Motor neuron (in vitro differentiated cells): Measurements from ENCODE around the gene PNMA3. TPM values are rescaled to one million over a fixed set of nuclear protein-coding genes. Genes with fewer than 3 reads are reported as not detected.
"Not testable (repeated sequence)": the region's sequence is repeated elsewhere in the genome, so short reads cannot be mapped to it uniquely, and the experiment has no call there.

Experiments used
- ATAC-seq, 8 experiments: fragments of 200-7000 bp; cut with Tn5 transposase; replicated peaks in 6 of 8; 2 replicates each; pipeline ENCODE4 v1.8.0; 2021; ENCODE audit warnings: mild to moderate bottlenecking in 8 of 8, moderate library complexity in 8 of 8
- H3K27ac ChIP-seq, 2 donors: fragments of 250-450 bp; sonication (Bioruptor Pico); 2 replicates each; pipeline ENCODE4 v1.9.0; 2021; ENCODE audit warnings: antibody characterized with exemption in 2 of 2, mild to moderate bottlenecking in 2 of 2, moderate library complexity in 1 of 2
- H3K4me1 ChIP-seq, 2 donors: fragments of 250-450 bp; sonication (Bioruptor Pico); replicated peaks in 1 of 2; 2 replicates each; pipeline ENCODE4 v1.6.1; 2021; ENCODE audit warnings: antibody characterized with exemption in 2 of 2, mild to moderate bottlenecking in 2 of 2, moderate library complexity in 1 of 2
- H3K4me3 ChIP-seq, 5 donors: fragments of 250-450 bp; sonication (Bioruptor Pico); 2 replicates each; pipeline ENCODE4 v1.9.0; 2021; ENCODE audit warnings: antibody characterized with exemption in 5 of 5, mild to moderate bottlenecking in 5 of 5, moderate library complexity in 4 of 5
- WGBS, 10 experiments: fragments of 450-650 bp; shearing (Covaris generic); methylation state at CpG; one replicate each; pipeline ENCODE4 v1.0.0; 2022; 5-methylcytosine and 5-hydroxymethylcytosine counted together
- in situ Hi-C, 9 experiments: fragments of 400-800 bp; cut with MboI; loops; one replicate each; pipeline ENCODE4 v1.15.0; 2021; ENCODE audit warnings: low sequenced_read_pairs in 9 of 9, low pct_unique_long_range_greater_than_20kb in 2 of 9; ENCODE audit not compliant: unreplicated experiment in 9 of 9
- total RNA-seq, 8 experiments: library from RNA; unstranded; fragments of 300-600 nt; gene quantifications; 2 replicates each; pipeline versions ENCODE4 v1.2.3 to v1.2.4, GENCODE V29; 2022

PNMA3 gene
- total RNA-seq, 8 experiments from 2014 or later: 0.91 to 8.6 (median 7.1) TPM; not detected in 1

DNA sequence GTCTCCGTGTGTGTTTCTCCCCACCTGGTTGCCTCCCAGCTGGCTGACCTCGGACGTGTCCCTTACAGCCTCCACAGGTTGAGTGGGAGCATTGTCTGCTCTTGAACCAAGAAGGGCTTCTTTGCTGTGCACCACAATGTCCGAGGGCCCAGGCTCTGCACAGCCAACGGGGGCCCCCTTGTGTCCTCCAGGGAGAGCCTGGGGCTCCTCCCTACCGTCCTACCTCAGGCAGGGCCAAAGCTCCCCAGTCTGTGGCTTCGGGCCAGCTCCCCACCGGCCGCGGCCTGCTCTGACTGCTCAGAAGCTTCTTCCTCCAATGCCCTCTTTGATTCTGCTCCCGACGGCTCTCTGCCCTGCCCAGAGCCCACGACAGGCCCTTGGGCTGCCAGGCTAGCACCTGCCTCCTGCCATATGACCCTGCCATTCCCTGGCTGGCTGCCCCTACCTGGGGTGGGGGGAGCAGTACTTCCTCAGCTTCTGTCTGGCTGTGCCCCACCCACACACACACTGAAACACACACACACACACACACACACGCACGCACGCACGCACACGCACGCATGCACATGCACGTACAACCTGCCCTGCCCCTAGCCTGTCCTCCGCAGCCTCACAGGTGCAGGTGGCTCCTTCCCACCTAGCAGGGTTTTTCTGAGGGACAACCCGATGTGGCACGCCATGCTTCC is 27.1 kb downstream of the PNMA3 start:
- no CpG with 5 or more reads among the region's 23 CpGs for WGBS, 10 experiments
- ATAC-seq, H3K4me1 ChIP-seq, H3K4me3 ChIP-seq, in situ Hi-C loops, H3K27ac ChIP-seq: not testable (repeated sequence)

- Histone ChIP-seq H3K4me1 (no peaks in the 10 kb centered on the region), H3K27ac (no peak overlapping the region), H3K4me3 (no peak overlapping the region)
- WGBS, 10 experiments: 17 to 67% (median 66%) methylated on average over 1 to 3 of the region's 3 CpGs; no CpG with 5 or more reads in 7 of the 10 experiments
- in situ Hi-C loops: no loop called here
- ATAC-seq: no peak
These were observed 46.1 kb downstream of the PNMA3 start for GRCh38 chrX:153102418-153102817.

DNA sequence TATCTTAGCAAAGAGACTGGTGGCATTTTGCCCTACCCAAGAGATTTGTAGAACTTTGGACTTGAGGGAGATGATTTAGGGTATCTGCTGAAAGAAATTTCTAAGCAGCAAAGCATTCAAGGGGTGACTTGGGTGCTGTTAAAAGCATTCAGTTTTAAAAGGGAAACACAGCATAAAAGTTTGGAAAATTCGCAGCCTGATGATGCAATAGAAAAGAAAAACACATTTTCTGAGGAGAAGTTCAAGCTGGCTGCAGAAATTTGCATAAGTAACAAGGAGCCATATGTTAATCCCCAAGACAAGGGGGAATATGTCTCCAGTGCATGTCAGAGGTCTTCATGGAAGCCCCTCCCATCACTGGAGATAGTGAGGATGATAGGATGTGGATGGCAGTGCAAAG is 48.7 kb downstream of the PNMA3 start:
- H3K4me3 ChIP-seq, H3K27ac ChIP-seq, in situ Hi-C loops: not testable (repeated sequence)

DNA sequence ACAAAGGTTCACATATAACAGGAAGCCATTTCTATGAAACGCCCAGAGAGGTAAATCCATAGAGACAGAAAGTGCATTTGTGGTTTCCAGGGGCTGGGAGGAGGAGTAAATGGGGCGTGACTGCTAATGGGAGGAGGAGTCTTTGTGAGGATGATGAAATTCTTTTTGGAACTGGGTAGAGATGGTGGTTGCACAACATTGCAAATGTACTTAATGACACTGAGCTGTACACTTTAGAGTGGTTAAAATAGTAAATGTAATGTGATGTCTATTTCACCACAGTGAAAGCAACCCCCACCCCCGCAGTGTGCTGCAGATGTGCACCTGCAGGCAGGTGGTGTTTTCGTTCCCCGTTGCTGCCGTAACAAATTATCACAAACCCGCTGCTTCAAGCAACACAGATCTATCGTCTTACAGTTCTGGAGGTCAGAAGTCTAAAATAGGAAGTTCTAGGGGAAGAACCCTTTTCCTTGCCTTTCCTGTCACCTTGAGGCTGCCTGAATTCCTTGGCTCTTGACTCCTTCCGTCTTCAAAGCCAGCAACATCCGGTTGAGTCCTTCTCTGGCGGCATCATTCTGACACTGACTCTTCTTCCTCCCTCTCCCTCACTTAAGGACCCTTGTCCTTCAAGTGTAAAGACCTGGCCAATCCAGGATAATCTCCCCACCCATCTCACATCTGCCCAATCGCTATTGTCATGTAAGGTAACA is 50.0 kb downstream of the PNMA3 start:
- H3K4me1 ChIP-seq, H3K27ac ChIP-seq, in situ Hi-C loops, H3K4me3 ChIP-seq: not testable (repeated sequence)
- ATAC-seq: peak in 3 of 8 experiments; percentile 73 to 99 (median 98)
- no CpG with 5 or more reads among the region's 12 CpGs for WGBS, 10 experiments

More for the DNA sequence above, 48.7 kb downstream of the PNMA3 start:
- not testable (repeated sequence) for H3K4me1 ChIP-seq, ATAC-seq
- 0 to 100% (median 30%) methylated on average over 1 of the region's 1 CpG; no CpG with 5 or more reads in 5 of the 10 experiments for WGBS, 10 experiments

Other genes starting within 250 kb of the PNMA3 start
- 100 to 1,000 TPM in 1 of 8 experiments, 10 to 100 TPM in 7; 29.2 to 175 (median 54.8) TPM for gene CETN2, start 225.7 kb upstream of the PNMA3 start, total RNA-seq
- 10 to 100 TPM; 10.2 to 38.9 (median 20.6) TPM for gene NSDHL, start 225.4 kb upstream of the PNMA3 start, total RNA-seq
- 1 to 10 TPM; 1.1 to 5.1 (median 2.1) TPM for gene ZNF185, start 158.4 kb upstream of the PNMA3 start, total RNA-seq
- 1 to 10 TPM in 1 of 8 experiments, under 1 TPM in 5, not detected in 2; 0.05 to 1.3 (median 0.28) TPM for gene PNMA5, start 62.4 kb upstream of the PNMA3 start, total RNA-seq
- gene PNMA6A, start 16.0 kb downstream of the PNMA3 start, total RNA-seq: 10 to 100 TPM in 3 of 8 experiments, 1 to 10 TPM in 5; 2.0 to 11.0 (median 8.3) TPM
- gene MAGEA1, start 122.8 kb downstream of the PNMA3 start, total RNA-seq: under 1 TPM in 2 of 8 experiments, not detected in 6; 0.14 to 0.19 TPM